Stimulated activated naive CD8-positive, alpha-beta T cell treated with anti-CD3 and anti-CD28 coated beads, Interleukin-15, Interleukin-2, amounts not matched to agents 100 ng/mL and 50 ng/mL, for 24 hours (primary cell): Measurements from ENCODE around the gene OPHN1.
"Not testable (repeated sequence)": the region's sequence is repeated elsewhere in the genome, so short reads cannot be mapped to it uniquely, and the experiment has no call there.

Experiments
- H3K27ac Mint-ChIP-seq: one replicate; pipeline ENCODE4 v1.8.0; 2021; ENCODE audit warnings: mild to moderate bottlenecking, mixed read lengths
- H3K27me3 Mint-ChIP-seq: one replicate; pipeline ENCODE4 v1.8.0; 2021; ENCODE audit warnings: mixed read lengths
- H3K36me3 Mint-ChIP-seq: one replicate; pipeline ENCODE4 v1.8.0; 2021; ENCODE audit warnings: low read depth, mixed read lengths
- H3K4me1 Mint-ChIP-seq: one replicate; pipeline ENCODE4 v1.8.0; 2021; ENCODE audit warnings: low read depth, mixed read lengths
- H3K4me3 Mint-ChIP-seq: one replicate; pipeline ENCODE4 v1.8.0; 2021; ENCODE audit warnings: mild to moderate bottlenecking, mixed read lengths
- H3K9me3 Mint-ChIP-seq: one replicate; pipeline ENCODE4 v1.8.0; 2021; ENCODE audit warnings: mixed read lengths

Gene OPHN1

GRCh38 chrX:68273887-68274286 lies 159.4 kb downstream of the OPHN1 start:
- no peaks in the 10 kb centered on the region for H3K9me3 Mint-ChIP-seq
- H3K36me3 Mint-ChIP-seq, result no peaks in the 10 kb centered on the region
- no peaks in the 10 kb centered on the region for H3K4me1 Mint-ChIP-seq
- H3K27ac Mint-ChIP-seq, result no peak overlapping the region
- H3K4me3 Mint-ChIP-seq, result no peak overlapping the region
- no peaks in the 10 kb centered on the region for H3K27me3 Mint-ChIP-seq

- H3K4me3 Mint-ChIP-seq, H3K4me1 Mint-ChIP-seq, H3K27ac Mint-ChIP-seq, H3K9me3 Mint-ChIP-seq, H3K36me3 Mint-ChIP-seq, H3K27me3 Mint-ChIP-seq: not testable (repeated sequence)
These were observed 168.5 kb downstream of the OPHN1 start for GRCh38 chrX:68264793-68265192.

GRCh38 chrX:68261060-68261672 lies 172.1 kb downstream of the OPHN1 start:
- Mint-ChIP-seq H3K4me1 (no peaks in the 10 kb centered on the region), H3K27ac (no peak overlapping the region), H3K36me3 (no peaks in the 10 kb centered on the region), H3K9me3 (peaks cover 3% of the 10 kb centered on the region), H3K4me3 (no peak overlapping the region), H3K27me3 (peaks cover 4% of the 10 kb centered on the region)

GRCh38 chrX:68256990-68257389 lies 176.3 kb downstream of the OPHN1 start:
- H3K27ac Mint-ChIP-seq, result no peak overlapping the region
- no peaks in the 10 kb centered on the region for H3K9me3 Mint-ChIP-seq
- H3K4me1 Mint-ChIP-seq, result no peaks in the 10 kb centered on the region
- peaks cover 4% of the 10 kb centered on the region for H3K27me3 Mint-ChIP-seq
- no peak overlapping the region for H3K4me3 Mint-ChIP-seq
- H3K36me3 Mint-ChIP-seq, result no peaks in the 10 kb centered on the region

GRCh38 chrX:68254738-68255645 lies 178.3 kb downstream of the OPHN1 start:
- H3K27ac Mint-ChIP-seq, result no peak overlapping the region
- H3K4me3 Mint-ChIP-seq, result no peak overlapping the region
- H3K36me3 Mint-ChIP-seq, result no peaks in the 10 kb centered on the region
- no peaks in the 10 kb centered on the region for H3K27me3 Mint-ChIP-seq
- H3K4me1 Mint-ChIP-seq, result no peaks in the 10 kb centered on the region
- no peaks in the 10 kb centered on the region for H3K9me3 Mint-ChIP-seq

GRCh38 chrX:68252664-68253063 lies 180.6 kb downstream of the OPHN1 start:
- Mint-ChIP-seq H3K9me3 (no peaks in the 10 kb centered on the region), H3K27me3 (no peaks in the 10 kb centered on the region), H3K4me3 (no peak overlapping the region), H3K27ac (no peak overlapping the region), H3K36me3 (no peaks in the 10 kb centered on the region), H3K4me1 (no peaks in the 10 kb centered on the region)

- Mint-ChIP-seq H3K36me3 (no peaks in the 10 kb centered on the region), H3K27me3 (no peaks in the 10 kb centered on the region), H3K27ac (no peak overlapping the region), H3K4me1 (no peaks in the 10 kb centered on the region), H3K4me3 (no peak overlapping the region), H3K9me3 (no peaks in the 10 kb centered on the region)
These were observed 183.4 kb downstream of the OPHN1 start for GRCh38 chrX:68249903-68250302.

- no peak overlapping the region for H3K4me3 Mint-ChIP-seq
- no peak overlapping the region for H3K27ac Mint-ChIP-seq
- H3K36me3 Mint-ChIP-seq, result no peaks in the 10 kb centered on the region
- H3K4me1 Mint-ChIP-seq, result no peaks in the 10 kb centered on the region
- no peaks in the 10 kb centered on the region for H3K27me3 Mint-ChIP-seq
- no peaks in the 10 kb centered on the region for H3K9me3 Mint-ChIP-seq
These were observed 183.9 kb downstream of the OPHN1 start for GRCh38 chrX:68249401-68249831.

GRCh38 chrX:68238568-68238967 lies 194.7 kb downstream of the OPHN1 start:
- H3K27me3 Mint-ChIP-seq, result no peaks in the 10 kb centered on the region
- no peak overlapping the region for H3K4me3 Mint-ChIP-seq
- no peaks in the 10 kb centered on the region for H3K36me3 Mint-ChIP-seq
- no peaks in the 10 kb centered on the region for H3K9me3 Mint-ChIP-seq
- H3K4me1 Mint-ChIP-seq, result no peaks in the 10 kb centered on the region
- no peak overlapping the region for H3K27ac Mint-ChIP-seq

- Mint-ChIP-seq H3K9me3 (no peaks in the 10 kb centered on the region), H3K27ac (no peak overlapping the region), H3K4me1 (no peaks in the 10 kb centered on the region), H3K4me3 (no peak overlapping the region), H3K27me3 (no peaks in the 10 kb centered on the region), H3K36me3 (no peaks in the 10 kb centered on the region)
These were observed 199.0 kb downstream of the OPHN1 start for GRCh38 chrX:68234171-68234910.

- no peaks in the 10 kb centered on the region for H3K36me3 Mint-ChIP-seq
These were observed 201.1 kb downstream of the OPHN1 start for GRCh38 chrX:68232206-68232605.

GRCh38 chrX:68209008-68209407 lies 224.3 kb downstream of the OPHN1 start:
- H3K9me3 Mint-ChIP-seq, result no peaks in the 10 kb centered on the region
- no peak overlapping the region for H3K27ac Mint-ChIP-seq
- no peak overlapping the region for H3K4me3 Mint-ChIP-seq
- no peaks in the 10 kb centered on the region for H3K36me3 Mint-ChIP-seq
- H3K4me1 Mint-ChIP-seq, result no peaks in the 10 kb centered on the region
- no peaks in the 10 kb centered on the region for H3K27me3 Mint-ChIP-seq

More at GRCh38 chrX:68232206-68232605, 201.1 kb downstream of the OPHN1 start:
- Mint-ChIP-seq H3K4me3 (no peak overlapping the region), H3K27me3 (no peaks in the 10 kb centered on the region), H3K4me1 (no peaks in the 10 kb centered on the region), H3K27ac (no peak overlapping the region), H3K9me3 (no peaks in the 10 kb centered on the region)

- Mint-ChIP-seq H3K4me3 (no peak overlapping the region), H3K9me3 (no peaks in the 10 kb centered on the region), H3K27me3 (no peaks in the 10 kb centered on the region), H3K4me1 (no peaks in the 10 kb centered on the region), H3K36me3 (no peaks in the 10 kb centered on the region), H3K27ac (no peak overlapping the region)
These were observed 228.7 kb downstream of the OPHN1 start for GRCh38 chrX:68204521-68205038.

- Mint-ChIP-seq H3K9me3 (no peaks in the 10 kb centered on the region), H3K4me3 (no peak overlapping the region), H3K4me1 (no peaks in the 10 kb centered on the region)
These were observed 229.6 kb downstream of the OPHN1 start for GRCh38 chrX:68203646-68204045.

GRCh38 chrX:68203211-68203610 lies 230.1 kb downstream of the OPHN1 start:
- no peaks in the 10 kb centered on the region for H3K27me3 Mint-ChIP-seq
- no peak overlapping the region for H3K4me3 Mint-ChIP-seq
- no peaks in the 10 kb centered on the region for H3K4me1 Mint-ChIP-seq
- H3K27ac Mint-ChIP-seq, result no peak overlapping the region
- H3K36me3 Mint-ChIP-seq, result no peaks in the 10 kb centered on the region
- H3K9me3 Mint-ChIP-seq, result no peaks in the 10 kb centered on the region

More at GRCh38 chrX:68203646-68204045, 229.6 kb downstream of the OPHN1 start:
- H3K27me3 Mint-ChIP-seq, result no peaks in the 10 kb centered on the region
- H3K27ac Mint-ChIP-seq, result no peak overlapping the region
- H3K36me3 Mint-ChIP-seq, result no peaks in the 10 kb centered on the region
